Breast epithelium (tissue), 3 donors: Measurements from ENCODE around the gene CDH23.

ENCODE experiments used
- POLR2A ChIP-seq: fragments of 450-650 bp; IDR thresholded peaks from one replicate; pipeline ENCODE4 v1.6.1; 2016; ENCODE audit warnings: antibody characterized with exemption, mild to moderate bottlenecking, moderate library complexity
- POLR2AphosphoS5 ChIP-seq, 3 donors: sonication (generic); formaldehyde crosslinking; IDR thresholded peaks; one replicate each; pipeline ENCODE4 v1.6.1; 2017; ENCODE audit warnings: antibody characterized with exemption in 3 of 3
- TF ChIP-seq, protein P1 (sequence below), 3 donors: fragments of 450-650 bp; IDR thresholded peaks; one replicate each; pipeline ENCODE4 v1.5.1; 2016 to 2017; ENCODE audit warnings: antibody characterized with exemption in 3 of 3, mild to moderate bottlenecking in 3 of 3, moderate library complexity in 3 of 3

GRCh38 chr10:71812913-71813590, 416.3 kb downstream of the CDH23 start:
- TF ChIP-seq, protein P1, sequence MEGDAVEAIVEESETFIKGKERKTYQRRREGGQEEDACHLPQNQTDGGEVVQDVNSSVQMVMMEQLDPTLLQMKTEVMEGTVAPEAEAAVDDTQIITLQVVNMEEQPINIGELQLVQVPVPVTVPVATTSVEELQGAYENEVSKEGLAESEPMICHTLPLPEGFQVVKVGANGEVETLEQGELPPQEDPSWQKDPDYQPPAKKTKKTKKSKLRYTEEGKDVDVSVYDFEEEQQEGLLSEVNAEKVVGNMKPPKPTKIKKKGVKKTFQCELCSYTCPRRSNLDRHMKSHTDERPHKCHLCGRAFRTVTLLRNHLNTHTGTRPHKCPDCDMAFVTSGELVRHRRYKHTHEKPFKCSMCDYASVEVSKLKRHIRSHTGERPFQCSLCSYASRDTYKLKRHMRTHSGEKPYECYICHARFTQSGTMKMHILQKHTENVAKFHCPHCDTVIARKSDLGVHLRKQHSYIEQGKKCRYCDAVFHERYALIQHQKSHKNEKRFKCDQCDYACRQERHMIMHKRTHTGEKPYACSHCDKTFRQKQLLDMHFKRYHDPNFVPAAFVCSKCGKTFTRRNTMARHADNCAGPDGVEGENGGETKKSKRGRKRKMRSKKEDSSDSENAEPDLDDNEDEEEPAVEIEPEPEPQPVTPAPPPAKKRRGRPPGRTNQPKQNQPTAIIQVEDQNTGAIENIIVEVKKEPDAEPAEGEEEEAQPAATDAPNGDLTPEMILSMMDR (IDR thresholded peaks at IDR 0.05): no peak
- TF ChIP-seq POLR2A: no peak
- no peak for TF ChIP-seq POLR2AphosphoS5 (IDR thresholded peaks at IDR 0.05)
